ENCODE results near the gene CRADD.

The CRADD gene

DNA sequence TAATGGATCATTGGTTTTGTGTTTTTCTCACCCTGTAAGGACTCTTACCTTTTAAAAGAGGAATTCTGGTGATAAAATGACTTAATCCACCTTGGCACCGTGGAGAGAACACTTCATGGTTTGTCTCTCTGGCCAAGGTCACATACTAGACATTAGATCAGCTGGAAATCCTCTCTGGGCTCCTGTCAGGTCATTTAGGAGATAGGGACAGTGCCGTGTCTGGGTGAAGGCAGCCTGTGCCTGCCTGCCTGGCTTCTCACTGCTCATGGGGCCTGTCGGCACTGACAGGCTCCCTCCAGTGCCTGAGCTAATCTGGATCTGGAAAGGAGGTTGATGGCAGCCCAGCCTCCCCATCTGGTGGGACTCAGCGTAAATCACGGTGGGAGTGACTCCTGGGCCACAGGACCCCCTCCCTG, 5.7 kb downstream of the CRADD start:
- Histone ChIP-seq H3K27me3 (ENCODE audit: control insufficient read depth in 5 of 5, insufficient read depth in 4 of 5, low read length in 5 of 5) (no peaks in the 10 kb centered on the region), H3K9me3 (ENCODE audit: control insufficient read depth in 5 of 5, low read length in 5 of 5) (no peaks in the 10 kb centered on the region), H3K36me3 (ENCODE audit: control insufficient read depth in 5 of 5, insufficient read depth in 5 of 5, low read length in 5 of 5) (peaks cover 0 to 2% (median 0%) of the 10 kb centered on the region in 5 donors), H3K4me3 (ENCODE audit: low read depth in 1 of 5, low read length in 5 of 5) (peak overlapping the region in 2 of 5 donors; percentile 15 to 17), H3K27ac (ENCODE audit: low read depth, low read length) (peak overlapping the region; percentile 42), H3K9ac (ENCODE audit: low read length in 5 of 5) (peak overlapping the region in 2 of 5 donors; percentile 21 to 35), H3K4me1 (ENCODE audit: control insufficient read depth in 5 of 5, insufficient read depth in 5 of 5, low read length in 5 of 5) (peaks cover 2 to 27% (median 21%) of the 10 kb centered on the region in 5 donors)

DNA sequence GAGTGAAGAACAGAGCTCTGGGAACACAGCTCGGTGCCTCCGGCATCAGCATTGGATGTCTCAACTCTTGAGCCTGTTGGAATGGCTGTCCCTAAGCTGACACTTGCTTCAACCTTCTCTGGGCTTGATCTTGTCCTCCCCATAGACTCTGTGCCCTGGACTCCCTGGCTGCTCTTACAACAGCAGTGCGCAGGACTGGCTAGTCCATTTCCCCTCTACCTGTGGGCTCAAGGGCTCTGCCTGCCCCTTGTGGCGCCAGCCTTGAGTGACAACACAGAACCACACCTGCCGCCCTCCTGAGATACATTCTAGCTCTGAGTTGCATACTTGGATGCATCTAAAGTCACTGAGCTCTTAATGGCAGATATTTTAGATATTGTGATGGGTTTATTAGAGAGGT, 6.2 kb downstream of the CRADD start:
- Histone ChIP-seq H3K4me3 (ENCODE audit: low read depth in 1 of 5, low read length in 5 of 5) (peak overlapping the region in 1 of 5 donors; percentile 21), H3K9ac (ENCODE audit: low read length in 5 of 5) (peak overlapping the region in 1 of 5 donors; percentile 21), H3K4me1 (ENCODE audit: control insufficient read depth in 5 of 5, insufficient read depth in 5 of 5, low read length in 5 of 5) (peaks cover 0 to 21% (median 16%) of the 10 kb centered on the region in 5 donors), H3K9me3 (ENCODE audit: control insufficient read depth in 5 of 5, low read length in 5 of 5) (no peaks in the 10 kb centered on the region), H3K27ac (ENCODE audit: low read depth, low read length) (no peak overlapping the region), H3K36me3 (ENCODE audit: control insufficient read depth in 5 of 5, insufficient read depth in 5 of 5, low read length in 5 of 5) (peaks cover 0 to 2% (median 0%) of the 10 kb centered on the region in 5 donors), H3K27me3 (ENCODE audit: control insufficient read depth in 5 of 5, insufficient read depth in 4 of 5, low read length in 5 of 5) (no peaks in the 10 kb centered on the region)

DNA sequence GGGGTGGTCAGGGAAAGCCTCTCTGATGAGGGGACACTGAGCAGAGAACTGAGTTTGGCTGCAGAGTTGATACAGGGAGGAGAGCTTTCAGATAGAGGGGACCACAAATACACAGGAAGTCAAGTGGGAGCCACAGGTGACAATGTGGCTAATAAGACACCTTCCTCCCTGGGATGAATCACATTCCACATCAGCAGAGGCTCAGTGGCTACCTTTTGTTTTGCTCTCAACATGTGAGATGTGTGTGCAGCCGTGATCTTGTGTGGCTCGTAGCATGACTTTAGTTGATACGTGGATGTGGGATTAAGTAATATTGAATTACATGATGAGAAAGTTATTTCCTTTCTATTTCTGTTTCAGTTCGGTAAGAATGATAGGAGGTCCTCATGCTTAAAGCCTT, 7.5 kb downstream of the CRADD start:
- H3K36me3 ChIP-seq (ENCODE audit: control insufficient read depth in 5 of 5, insufficient read depth in 5 of 5, low read length in 5 of 5): peaks cover 0 to 2% (median 0%) of the 10 kb centered on the region in 5 donors
- H3K9me3 ChIP-seq (ENCODE audit: control insufficient read depth in 5 of 5, low read length in 5 of 5): no peaks in the 10 kb centered on the region
- H3K4me3 ChIP-seq (ENCODE audit: low read depth in 1 of 5, low read length in 5 of 5): peak overlapping the region in 3 of 5 donors; percentile 11 to 29 (median 18)
- H3K27me3 ChIP-seq (ENCODE audit: control insufficient read depth in 5 of 5, insufficient read depth in 4 of 5, low read length in 5 of 5): no peaks in the 10 kb centered on the region
- no peak overlapping the region for H3K9ac ChIP-seq (ENCODE audit: low read length in 5 of 5)
- H3K4me1 ChIP-seq (ENCODE audit: control insufficient read depth in 5 of 5, insufficient read depth in 5 of 5, low read length in 5 of 5): peaks cover 0 to 15% (median 9%) of the 10 kb centered on the region in 5 donors
- H3K27ac ChIP-seq (ENCODE audit: low read depth, low read length): no peak overlapping the region

DNA sequence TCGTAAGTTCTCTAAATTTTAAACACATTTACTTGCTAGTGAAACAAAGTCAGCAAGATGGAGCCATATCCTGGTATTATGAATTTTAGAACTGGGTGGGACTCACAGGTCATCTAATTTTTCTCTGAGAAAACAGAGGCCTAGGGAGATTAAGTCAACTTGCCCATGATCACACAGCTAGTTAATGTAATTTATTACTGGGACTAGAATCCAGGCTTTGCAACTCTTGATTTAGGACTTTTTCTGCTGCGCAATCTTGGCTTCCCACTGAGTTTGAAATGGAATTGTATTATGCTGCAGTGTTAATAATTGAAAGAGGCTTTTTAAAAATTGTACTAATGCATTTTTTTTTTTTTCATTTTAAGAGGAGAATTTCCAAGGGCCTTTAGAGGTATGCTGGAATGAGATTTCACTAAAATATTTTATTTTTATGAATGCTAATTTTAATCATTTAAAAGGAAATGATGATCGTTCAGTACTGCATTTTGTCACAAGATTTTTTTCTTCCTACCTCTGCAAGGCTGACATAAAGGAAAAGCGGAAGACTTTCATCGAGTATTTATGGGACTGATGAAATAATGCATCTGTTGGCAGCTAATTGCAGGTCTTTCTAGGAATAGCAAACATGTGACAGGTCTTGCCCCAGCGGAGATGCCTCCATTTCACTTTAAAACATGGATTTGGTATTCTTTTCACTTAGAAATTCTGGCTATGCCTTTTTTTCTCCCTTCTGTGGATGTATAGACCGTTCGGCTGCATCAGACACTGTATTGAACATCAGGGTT, 9.6 kb downstream of the CRADD start:
- no peaks in the 10 kb centered on the region for H3K9me3 ChIP-seq (ENCODE audit: control insufficient read depth in 5 of 5, low read length in 5 of 5)
- H3K27ac ChIP-seq (ENCODE audit: low read depth, low read length): no peak overlapping the region
- H3K4me1 ChIP-seq (ENCODE audit: control insufficient read depth in 5 of 5, insufficient read depth in 5 of 5, low read length in 5 of 5): peaks cover 0 to 15% (median 9%) of the 10 kb centered on the region in 5 donors

DNA sequence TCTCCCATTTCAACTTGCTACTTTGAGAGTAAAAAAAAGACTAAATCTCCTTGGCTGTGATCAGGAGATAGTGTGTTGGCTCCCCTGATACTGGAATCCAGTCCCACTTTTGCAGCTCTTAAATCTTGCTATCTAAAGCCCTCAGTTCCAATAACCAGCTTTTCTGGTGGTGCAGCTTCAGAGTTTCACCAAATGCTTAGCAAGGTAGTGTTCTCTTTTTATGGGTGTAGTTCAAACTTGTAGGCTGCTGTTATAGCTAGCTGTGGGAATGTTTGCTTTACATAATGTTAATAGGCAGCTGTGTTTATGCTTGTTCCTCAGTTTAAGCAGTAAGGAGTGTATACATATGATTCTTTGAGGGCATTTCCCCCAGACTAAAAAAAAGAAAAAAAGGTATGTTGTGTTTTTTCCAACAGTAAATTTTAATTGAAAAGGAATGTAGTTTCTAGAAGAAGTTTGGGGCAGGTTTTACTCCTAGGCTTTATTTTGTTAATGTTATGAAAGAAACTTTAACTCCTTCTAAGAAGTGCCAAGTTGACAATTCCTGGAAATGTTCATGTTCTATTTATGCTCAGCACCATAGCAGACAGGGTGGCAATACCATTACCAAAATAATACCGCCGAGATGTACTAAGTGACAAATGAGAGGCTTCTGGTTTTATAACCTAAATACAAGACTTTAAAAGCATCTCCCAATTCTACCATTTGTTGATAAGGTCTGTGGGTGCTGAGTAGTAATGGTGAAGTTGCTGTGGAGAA, 12.1 kb downstream of the CRADD start:
- no peaks in the 10 kb centered on the region for H3K9me3 ChIP-seq (ENCODE audit: control insufficient read depth in 5 of 5, low read length in 5 of 5)
- H3K4me1 ChIP-seq (ENCODE audit: control insufficient read depth in 5 of 5, insufficient read depth in 5 of 5, low read length in 5 of 5): peaks cover 0 to 5% (median 0%) of the 10 kb centered on the region in 5 donors
- no peak overlapping the region for H3K9ac ChIP-seq (ENCODE audit: low read length in 5 of 5)
- H3K36me3 ChIP-seq (ENCODE audit: control insufficient read depth in 5 of 5, insufficient read depth in 5 of 5, low read length in 5 of 5): peaks cover 0 to 2% (median 0%) of the 10 kb centered on the region in 5 donors
- H3K4me3 ChIP-seq (ENCODE audit: low read depth in 1 of 5, low read length in 5 of 5): no peak overlapping the region
- H3K27ac ChIP-seq (ENCODE audit: low read depth, low read length): no peak overlapping the region
- H3K27me3 ChIP-seq (ENCODE audit: control insufficient read depth in 5 of 5, insufficient read depth in 4 of 5, low read length in 5 of 5): no peaks in the 10 kb centered on the region

More for the DNA sequence above, 9.6 kb downstream of the CRADD start:
- Histone ChIP-seq H3K36me3 (ENCODE audit: control insufficient read depth in 5 of 5, insufficient read depth in 5 of 5, low read length in 5 of 5) (peaks cover 0 to 2% (median 0%) of the 10 kb centered on the region in 5 donors), H3K9ac (ENCODE audit: low read length in 5 of 5) (no peak overlapping the region), H3K27me3 (ENCODE audit: control insufficient read depth in 5 of 5, insufficient read depth in 4 of 5, low read length in 5 of 5) (no peaks in the 10 kb centered on the region), H3K4me3 (ENCODE audit: low read depth in 1 of 5, low read length in 5 of 5) (no peak overlapping the region)

DNA sequence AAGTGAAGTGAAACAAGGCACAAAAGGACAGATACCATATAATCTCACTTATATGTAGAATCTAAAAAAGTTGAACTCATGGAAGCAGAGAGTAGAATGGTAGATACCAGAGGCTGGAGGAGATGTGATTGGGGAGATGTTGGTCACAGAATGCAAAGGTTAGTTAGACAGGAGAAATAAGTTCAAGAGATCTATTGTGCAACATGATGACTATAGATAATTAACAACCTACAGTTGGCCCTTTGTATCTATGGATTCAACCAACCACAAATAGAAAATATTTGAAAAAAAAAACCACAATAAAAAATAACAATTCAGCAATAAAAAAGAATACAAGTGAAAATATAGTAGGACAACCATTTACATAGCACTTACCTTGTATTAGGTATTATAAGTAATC, 19.3 kb downstream of the CRADD start:
- Histone ChIP-seq H3K27ac (ENCODE audit: low read depth, low read length) (no peak overlapping the region), H3K4me1 (ENCODE audit: control insufficient read depth in 5 of 5, insufficient read depth in 5 of 5, low read length in 5 of 5) (peaks cover 0 to 11% (median 9%) of the 10 kb centered on the region in 5 donors), H3K27me3 (ENCODE audit: control insufficient read depth in 5 of 5, insufficient read depth in 4 of 5, low read length in 5 of 5) (no peaks in the 10 kb centered on the region), H3K36me3 (ENCODE audit: control insufficient read depth in 5 of 5, insufficient read depth in 5 of 5, low read length in 5 of 5) (no peaks in the 10 kb centered on the region), H3K4me3 (ENCODE audit: low read depth in 1 of 5, low read length in 5 of 5) (no peak overlapping the region), H3K9me3 (ENCODE audit: control insufficient read depth in 5 of 5, low read length in 5 of 5) (no peaks in the 10 kb centered on the region), H3K9ac (ENCODE audit: low read length in 5 of 5) (no peak overlapping the region)

DNA sequence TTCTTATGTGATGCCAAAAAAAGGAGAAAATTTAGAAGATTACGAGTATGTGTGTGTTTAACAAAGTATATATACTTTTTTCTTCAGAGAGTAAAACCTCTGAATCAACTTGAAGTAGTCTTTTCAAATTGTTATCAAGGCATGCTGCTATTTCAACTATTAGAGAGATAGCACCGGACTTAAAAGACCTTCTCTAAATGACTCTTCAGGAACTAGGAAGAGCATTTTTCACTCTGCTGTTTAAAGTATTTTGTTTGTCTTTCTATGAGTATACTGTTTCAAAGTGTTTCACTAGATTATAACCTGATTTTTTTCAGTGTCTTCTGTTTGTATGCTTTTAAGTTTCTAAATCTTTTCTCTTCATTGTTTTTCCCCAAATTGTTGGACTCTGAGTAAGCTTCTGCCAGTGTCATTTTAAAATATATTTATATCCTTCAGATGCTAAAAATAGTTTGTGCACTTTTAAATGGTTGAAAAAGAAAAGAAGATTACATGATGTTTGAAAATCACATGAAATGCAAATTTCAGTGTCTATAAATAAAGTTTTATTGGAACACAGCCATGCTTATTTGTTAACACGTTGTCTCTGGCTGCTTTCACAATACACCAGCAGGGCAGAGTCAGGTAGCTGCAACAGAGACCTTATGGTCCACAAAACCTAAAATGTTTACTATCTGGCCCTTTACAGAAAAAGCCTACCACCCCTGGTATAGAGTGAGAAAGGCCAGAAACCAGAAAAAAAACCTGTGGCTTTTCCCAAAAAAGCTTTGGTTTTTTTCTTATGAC, 21.3 kb downstream of the CRADD start:
- Histone ChIP-seq H3K27me3 (ENCODE audit: control insufficient read depth in 5 of 5, insufficient read depth in 4 of 5, low read length in 5 of 5) (no peaks in the 10 kb centered on the region), H3K4me3 (ENCODE audit: low read depth in 1 of 5, low read length in 5 of 5) (no peak overlapping the region), H3K9me3 (ENCODE audit: control insufficient read depth in 5 of 5, low read length in 5 of 5) (no peaks in the 10 kb centered on the region), H3K27ac (ENCODE audit: low read depth, low read length) (no peak overlapping the region), H3K9ac (ENCODE audit: low read length in 5 of 5) (no peak overlapping the region), H3K4me1 (ENCODE audit: control insufficient read depth in 5 of 5, insufficient read depth in 5 of 5, low read length in 5 of 5) (peaks cover 0 to 11% (median 9%) of the 10 kb centered on the region in 5 donors), H3K36me3 (ENCODE audit: control insufficient read depth in 5 of 5, insufficient read depth in 5 of 5, low read length in 5 of 5) (no peaks in the 10 kb centered on the region)

DNA sequence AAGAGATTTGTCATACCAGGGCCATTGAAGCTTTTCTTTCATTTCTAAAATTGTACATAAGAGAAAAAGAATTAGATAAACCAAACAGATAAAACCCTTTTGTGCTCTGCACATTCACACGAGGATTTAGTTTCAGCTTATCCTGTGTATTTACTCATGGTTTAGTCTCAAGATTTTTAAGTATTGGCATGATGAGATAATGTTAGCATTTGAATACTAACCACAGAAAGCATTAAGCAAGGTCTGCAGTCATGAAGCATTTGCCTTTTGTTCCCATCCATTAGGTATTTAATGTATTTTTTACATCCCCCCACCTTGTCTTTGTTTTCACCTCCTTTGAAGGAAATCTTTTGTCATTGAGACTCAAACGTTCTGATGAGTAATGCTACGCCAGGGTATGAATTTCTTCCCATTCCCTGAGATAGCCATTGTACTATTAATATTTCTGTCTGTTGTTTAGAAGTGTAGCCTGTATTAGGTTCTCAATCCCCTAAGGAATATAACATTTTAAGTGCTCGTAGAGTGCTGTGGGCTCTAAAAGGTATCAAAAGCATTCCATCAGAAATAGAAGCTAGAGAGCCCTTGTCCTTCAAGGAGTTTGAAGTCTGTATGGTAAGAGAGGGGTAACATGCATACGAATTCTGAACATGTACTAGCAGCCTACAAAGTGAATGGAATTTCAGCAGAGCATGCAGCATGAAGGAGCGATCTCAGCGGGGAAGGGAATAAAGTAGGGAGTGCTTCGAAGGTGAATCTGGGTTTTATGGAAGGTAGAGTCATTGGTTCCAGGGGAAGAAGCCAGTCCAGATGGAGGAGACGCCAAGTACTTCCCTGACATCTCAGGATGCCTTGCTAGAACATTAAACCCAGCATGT, 22.3 kb downstream of the CRADD start:
- H3K27me3 ChIP-seq (ENCODE audit: control insufficient read depth in 5 of 5, insufficient read depth in 4 of 5, low read length in 5 of 5): no peaks in the 10 kb centered on the region
- peaks cover 0 to 11% (median 9%) of the 10 kb centered on the region in 5 donors for H3K4me1 ChIP-seq (ENCODE audit: control insufficient read depth in 5 of 5, insufficient read depth in 5 of 5, low read length in 5 of 5)
- H3K9ac ChIP-seq (ENCODE audit: low read length in 5 of 5): no peak overlapping the region
- no peaks in the 10 kb centered on the region for H3K36me3 ChIP-seq (ENCODE audit: control insufficient read depth in 5 of 5, insufficient read depth in 5 of 5, low read length in 5 of 5)
- no peak overlapping the region for H3K4me3 ChIP-seq (ENCODE audit: low read depth in 1 of 5, low read length in 5 of 5)
- no peak overlapping the region for H3K27ac ChIP-seq (ENCODE audit: low read depth, low read length)
- H3K9me3 ChIP-seq (ENCODE audit: control insufficient read depth in 5 of 5, low read length in 5 of 5): no peaks in the 10 kb centered on the region

DNA sequence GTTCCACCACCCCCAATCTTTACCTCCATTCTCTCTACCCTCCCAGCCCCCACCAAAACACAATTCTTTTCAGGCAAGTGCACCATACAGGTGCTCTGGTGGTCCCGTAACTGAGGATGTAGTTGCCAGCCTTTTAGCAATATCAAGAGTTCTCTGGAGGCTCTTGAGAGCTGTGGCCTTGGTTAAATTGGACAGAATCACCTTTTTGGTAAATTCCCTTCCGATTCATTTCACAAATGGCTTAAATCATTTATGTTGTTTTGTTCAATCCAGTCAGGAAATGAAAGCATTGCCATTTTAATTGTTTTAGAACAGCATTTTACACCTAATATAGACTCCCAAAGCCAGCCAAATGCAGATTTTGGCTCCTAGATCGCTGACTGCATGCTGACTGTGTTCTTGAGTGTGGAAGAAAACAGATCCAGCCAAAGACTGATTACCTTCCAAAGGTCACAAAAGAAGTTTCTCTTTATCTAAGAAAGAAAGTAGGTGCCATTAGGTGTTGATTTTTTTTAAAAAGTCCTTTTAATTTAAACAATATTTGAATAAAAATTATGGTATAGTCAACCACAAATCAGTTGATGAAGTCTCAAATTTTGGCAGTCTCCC, 25.6 kb downstream of the CRADD start:
- no peak overlapping the region for H3K27ac ChIP-seq (ENCODE audit: low read depth, low read length)
- H3K4me3 ChIP-seq (ENCODE audit: low read depth in 1 of 5, low read length in 5 of 5): no peak overlapping the region
- H3K36me3 ChIP-seq (ENCODE audit: control insufficient read depth in 5 of 5, insufficient read depth in 5 of 5, low read length in 5 of 5): no peaks in the 10 kb centered on the region
- no peaks in the 10 kb centered on the region for H3K9me3 ChIP-seq (ENCODE audit: control insufficient read depth in 5 of 5, low read length in 5 of 5)
- no peaks in the 10 kb centered on the region for H3K27me3 ChIP-seq (ENCODE audit: control insufficient read depth in 5 of 5, insufficient read depth in 4 of 5, low read length in 5 of 5)
- no peak overlapping the region for H3K9ac ChIP-seq (ENCODE audit: low read length in 5 of 5)
- peaks cover 0 to 11% (median 9%) of the 10 kb centered on the region in 5 donors for H3K4me1 ChIP-seq (ENCODE audit: control insufficient read depth in 5 of 5, insufficient read depth in 5 of 5, low read length in 5 of 5)
